G401.6 (cell line): ENCODE results near the gene PCDHA4.
A peak's percentile ranks its signal among the peaks of the same experiment; 100 is the strongest.
"Not testable (repeated sequence)": the region's sequence is repeated elsewhere in the genome, so short reads cannot be mapped to it uniquely, and the experiment has no call there.

Experiments
- FAIRE-seq: peaks from 2 replicates; lab custom pipeline; 2012; peaks lifted over from hg19 to GRCh38; lab: Jason Lieb, UNC

Gene PCDHA4

DNA sequence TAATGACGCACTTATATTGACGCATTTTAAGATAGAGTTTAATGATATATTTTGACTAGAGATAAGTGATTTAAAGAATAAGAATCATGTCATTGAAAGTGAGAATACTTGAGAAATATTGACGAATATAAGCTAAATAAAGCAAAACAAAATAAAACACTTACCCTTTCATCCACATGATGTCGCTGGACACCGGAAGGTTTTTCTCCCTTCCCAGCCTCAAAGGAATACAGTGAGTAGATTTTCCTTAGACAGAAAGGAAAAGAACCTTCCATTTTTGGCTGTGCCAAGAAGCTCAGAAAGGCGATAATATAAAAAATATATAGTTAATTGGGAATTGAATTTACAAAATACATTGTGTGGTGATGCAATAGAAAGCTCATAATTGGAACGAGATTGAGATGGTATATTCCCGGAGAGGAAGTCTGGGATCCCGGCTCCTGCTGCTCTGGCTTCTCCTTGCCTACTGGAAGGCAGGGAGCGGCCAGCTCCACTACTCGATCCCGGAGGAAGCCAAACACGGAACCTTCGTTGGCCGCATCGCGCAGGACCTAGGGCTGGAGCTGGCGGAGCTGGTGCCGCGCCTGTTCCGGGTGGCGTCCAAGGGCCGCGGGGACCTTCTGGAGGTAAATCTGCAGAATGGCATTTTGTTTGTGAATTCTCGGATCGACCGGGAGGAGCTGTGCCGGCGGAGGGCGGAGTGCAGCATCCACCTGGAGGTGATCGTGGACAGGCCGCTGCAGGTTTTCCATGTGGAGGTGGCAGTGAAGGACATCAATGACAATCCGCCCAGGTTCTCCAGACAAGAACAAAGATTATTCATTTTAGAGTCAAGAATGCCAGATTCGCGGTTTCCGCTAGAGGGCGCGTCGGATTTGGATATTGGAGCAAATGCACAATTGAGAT is 14.8 kb downstream of the PCDHA4 start, which contains the start of gene PCDHA5:
Gene PCDHA5 (plus strand): TSS at position 239 of the 906 bp plus-strand sequence.
- no peak for FAIRE-seq

DNA sequence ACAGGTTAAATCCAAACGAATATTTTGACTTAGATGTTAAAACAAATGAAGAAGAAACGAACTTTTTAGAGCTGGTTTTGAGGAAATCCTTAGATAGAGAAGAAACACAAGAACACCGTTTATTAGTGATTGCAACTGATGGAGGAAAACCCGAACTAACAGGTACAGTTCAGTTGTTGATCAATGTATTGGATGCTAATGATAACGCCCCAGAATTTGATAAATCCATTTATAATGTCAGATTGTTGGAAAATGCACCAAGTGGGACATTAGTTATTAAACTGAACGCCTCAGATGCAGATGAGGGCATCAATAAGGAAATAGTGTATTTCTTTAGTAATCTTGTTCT is 15.4 kb downstream of the PCDHA4 start:
- no peak for FAIRE-seq

DNA sequence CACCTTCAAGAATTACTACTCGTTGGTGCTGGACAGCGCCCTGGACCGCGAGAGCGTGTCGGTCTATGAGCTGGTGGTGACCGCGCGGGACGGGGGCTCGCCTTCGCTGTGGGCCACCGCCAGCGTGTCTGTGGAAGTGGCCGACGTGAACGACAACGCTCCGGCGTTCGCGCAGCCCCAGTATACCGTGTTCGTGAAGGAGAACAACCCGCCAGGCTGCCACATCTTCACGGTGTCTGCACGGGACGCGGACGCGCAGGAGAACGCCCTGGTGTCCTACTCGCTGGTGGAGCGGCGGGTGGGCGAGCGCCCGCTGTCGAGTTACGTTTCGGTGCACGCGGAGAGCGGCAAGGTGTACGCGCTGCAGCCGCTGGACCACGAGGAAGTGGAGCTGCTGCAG is 16.1 kb downstream of the PCDHA4 start:
- not testable (repeated sequence) for FAIRE-seq

DNA sequence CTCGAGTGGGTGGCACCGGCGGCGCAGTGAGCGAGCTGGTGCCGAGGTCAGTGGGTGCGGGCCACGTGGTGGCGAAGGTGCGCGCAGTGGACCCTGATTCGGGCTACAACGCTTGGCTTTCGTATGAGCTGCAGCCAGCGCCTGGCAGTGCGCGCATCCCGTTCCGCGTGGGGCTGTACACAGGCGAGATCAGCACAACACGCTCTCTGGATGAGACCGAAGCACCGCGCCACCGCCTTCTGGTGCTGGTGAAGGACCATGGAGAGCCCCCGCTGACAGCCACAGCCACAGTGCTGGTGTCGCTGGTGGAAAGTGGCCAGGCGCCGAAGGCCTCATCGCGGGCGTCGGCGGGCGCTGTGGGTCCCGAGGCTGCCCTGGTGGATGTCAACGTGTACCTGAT is 16.6 kb downstream of the PCDHA4 start:
- no peak for FAIRE-seq

DNA sequence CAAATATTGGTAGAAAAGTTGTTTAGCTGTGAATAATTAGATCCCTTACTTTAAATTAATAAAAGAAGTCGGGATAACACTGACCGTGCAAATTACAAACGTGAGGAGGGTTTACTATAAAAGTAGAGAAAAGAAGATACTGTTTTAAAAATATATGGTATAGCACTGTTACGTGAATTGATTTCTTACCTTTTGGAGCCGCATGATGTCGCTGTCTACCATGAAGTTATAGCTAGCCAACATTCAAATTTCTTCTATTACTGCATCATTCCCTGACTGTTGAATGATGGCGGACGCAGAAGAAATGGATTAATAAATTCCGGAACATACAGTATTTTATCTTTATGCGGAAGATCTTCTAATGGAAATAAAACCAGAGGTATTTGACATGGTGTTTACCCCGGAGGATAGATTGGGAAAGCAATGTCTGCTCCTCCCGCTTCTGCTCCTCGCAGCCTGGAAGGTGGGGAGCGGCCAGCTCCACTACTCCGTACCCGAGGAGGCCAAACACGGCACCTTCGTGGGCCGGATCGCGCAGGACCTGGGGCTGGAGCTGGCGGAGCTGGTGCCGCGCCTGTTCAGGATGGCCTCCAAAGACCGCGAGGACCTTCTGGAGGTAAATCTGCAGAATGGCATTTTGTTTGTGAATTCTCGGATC is 21.0 kb downstream of the PCDHA4 start, which contains the start of gene PCDHA6:
Gene PCDHA6 (plus strand): TSS at position 257 of the 658 bp plus-strand sequence. CDS start 132 bp downstream, at position 389.
- no peak for FAIRE-seq

DNA sequence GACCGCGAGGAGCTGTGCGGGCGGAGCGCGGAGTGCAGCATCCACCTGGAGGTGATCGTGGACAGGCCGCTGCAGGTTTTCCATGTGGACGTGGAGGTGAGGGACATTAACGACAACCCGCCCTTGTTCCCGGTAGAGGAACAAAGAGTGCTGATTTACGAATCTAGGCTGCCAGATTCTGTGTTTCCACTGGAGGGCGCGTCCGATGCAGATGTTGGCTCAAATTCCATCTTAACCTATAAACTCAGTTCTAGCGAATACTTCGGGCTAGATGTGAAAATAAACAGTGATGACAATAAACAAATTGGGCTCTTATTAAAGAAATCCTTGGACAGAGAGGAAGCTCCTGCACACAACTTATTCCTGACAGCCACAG is 21.5 kb downstream of the PCDHA4 start:
- FAIRE-seq: no peak

DNA sequence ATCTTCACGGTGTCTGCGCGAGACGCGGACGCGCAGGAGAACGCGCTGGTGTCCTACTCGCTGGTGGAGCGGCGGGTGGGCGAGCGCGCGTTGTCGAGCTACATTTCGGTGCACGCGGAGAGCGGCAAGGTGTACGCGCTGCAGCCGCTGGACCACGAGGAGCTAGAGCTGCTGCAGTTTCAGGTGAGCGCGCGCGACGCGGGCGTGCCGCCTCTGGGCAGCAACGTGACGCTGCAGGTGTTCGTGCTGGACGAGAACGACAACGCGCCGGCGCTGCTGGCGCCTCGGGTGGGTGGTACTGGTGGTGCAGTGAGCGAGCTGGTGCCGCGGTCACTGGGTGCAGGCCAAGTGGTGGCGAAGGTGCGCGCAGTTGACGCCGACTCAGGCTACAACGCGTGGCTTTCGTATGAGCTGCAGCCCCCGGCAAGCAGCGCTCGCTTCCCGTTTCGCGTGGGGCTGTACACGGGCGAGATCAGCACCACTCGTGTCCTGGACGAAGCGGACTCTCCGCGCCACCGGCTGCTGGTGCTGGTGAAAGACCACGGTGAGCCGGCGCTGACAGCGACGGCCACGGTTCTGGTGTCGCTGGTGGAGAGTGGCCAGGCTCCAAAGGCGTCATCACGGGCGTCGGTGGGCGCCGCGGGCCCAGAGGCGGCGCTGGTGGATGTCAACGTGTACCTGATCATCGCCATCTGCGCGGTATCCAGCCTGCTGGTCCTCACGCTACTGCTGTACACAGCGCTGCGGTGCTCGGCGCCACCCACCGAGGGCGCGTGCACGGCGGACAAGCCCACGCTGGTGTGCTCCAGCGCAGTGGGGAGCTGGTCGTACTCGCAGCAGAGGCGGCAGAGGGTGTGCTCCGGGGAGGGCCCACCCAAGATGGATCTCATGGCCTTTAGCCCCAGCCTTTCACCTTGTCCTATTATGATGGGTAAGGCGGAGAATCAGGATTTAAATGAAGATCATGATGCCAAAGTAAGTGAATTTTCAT is 22.9 kb downstream of the PCDHA4 start:
- not testable (repeated sequence) for FAIRE-seq

DNA sequence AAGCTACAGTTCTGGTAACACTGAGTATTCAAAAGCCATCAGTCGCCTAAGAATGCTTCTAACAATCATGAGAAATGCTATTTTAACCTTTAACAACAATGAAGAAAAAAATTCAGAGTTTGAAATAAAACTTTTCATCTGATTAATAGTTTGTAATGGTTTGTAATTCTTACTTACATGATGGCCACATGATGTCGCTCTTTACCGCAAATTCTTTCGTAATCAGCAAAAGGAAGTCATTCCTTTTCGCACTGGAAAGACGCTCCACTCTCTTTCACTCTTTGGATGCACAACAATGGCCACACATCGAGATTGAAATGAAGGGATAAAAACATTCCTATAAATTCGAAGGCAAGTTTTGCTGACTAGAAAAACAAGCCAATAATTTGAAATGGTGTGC is 27.1 kb downstream of the PCDHA4 start, which contains the start of gene PCDHA7:
Gene PCDHA7 (plus strand): TSS at position 277 of the 400 bp plus-strand sequence. CDS start 115 bp downstream, at position 392.
- FAIRE-seq: no peak

DNA sequence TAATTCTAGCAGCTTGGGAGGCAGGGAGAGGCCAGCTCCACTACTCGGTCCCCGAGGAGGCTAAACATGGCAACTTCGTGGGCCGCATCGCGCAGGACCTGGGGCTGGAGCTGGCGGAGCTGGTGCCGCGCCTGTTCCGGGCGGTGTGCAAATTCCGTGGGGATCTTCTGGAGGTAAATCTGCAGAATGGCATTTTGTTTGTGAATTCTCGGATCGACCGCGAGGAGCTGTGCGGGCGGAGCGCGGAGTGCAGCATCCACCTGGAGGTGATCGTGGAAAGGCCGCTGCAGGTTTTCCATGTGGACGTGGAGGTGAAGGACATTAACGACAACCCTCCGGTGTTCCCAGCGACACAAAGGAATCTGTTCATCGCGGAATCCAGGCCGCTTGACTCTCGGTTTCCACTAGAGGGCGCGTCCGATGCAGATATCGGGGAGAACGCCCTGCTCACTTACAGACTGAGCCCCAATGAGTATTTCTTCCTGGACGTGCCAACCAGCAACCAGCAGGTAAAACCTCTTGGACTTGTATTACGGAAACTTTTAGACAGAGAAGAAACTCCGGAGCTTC is 27.7 kb downstream of the PCDHA4 start:
- FAIRE-seq: not testable (repeated sequence)

DNA sequence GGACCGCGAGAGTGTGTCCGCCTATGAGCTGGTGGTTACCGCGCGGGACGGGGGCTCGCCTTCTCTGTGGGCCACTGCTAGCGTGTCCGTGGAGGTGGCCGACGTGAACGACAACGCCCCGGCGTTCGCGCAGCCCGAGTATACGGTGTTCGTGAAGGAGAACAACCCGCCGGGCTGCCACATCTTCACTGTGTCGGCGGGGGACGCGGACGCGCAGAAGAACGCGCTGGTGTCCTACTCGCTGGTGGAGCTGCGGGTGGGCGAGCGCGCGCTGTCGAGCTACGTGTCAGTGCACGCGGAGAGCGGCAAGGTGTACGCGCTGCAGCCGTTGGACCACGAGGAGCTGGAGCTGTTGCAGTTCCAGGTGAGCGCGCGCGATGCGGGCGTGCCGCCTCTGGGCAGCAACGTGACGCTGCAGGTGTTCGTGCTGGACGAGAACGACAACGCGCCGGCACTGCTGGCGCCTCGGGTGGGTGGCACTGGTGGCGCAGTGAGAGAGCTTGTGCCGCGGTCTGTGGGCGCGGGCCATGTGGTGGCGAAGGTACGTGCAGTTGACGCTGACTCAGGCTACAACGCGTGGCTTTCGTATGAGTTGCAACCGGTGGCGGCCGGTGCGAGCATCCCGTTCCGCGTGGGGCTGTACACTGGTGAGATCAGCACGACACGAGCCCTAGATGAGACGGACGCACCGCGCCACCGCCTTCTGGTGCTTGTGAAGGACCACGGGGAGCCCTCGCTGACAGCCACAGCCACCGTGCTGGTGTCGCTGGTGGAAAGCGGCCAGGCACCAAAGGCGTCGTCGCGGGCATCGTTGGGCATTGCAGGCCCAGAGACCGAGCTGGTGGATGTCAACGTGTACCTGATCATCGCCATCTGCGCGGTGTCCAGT is 29.0 kb downstream of the PCDHA4 start:
- no peak for FAIRE-seq

DNA sequence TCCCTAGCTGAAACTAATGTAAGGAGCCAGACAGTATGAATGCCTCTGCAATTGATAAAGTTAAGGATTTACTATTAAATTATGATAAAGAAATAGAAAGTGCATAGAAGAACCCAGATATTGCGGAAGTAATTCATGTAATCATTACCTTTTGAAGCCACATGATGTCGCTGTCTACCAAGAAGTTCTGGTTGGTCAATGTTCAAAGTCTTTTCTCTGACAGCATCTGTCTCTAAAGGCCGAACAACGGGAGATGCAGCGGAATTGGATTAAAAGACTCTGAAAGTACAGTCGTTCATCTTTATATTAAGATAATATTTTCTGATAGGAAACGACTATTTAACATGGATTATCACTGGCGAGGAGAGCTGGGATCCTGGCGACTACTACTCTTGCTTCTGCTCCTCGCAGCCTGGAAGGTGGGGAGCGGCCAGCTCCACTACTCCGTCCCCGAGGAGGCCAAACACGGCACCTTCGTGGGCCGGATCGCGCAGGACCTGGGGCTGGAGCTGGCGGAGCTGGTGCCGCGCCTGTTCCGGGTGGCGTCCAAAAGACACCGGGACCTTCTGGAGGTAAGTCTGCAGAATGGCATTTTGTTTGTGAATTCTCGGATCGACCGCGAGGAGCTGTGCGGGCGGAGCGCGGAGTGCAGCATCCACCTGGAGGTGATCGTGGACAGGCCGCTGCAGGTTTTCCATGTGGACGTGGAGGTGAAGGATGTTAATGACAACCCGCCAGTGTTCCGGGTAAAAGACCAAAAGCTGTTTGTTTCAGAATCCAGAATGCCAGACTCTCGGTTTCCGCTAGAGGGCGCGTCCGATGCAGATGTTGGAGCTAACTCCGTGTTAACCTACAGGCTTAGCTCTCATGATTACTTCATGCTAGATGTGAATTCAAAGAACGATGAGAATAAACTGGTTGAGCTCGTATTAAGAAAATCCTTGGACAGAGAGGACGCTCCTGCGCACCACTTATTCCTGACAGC is 34.4 kb downstream of the PCDHA4 start, which contains the start of gene PCDHA8:
Gene PCDHA8 (plus strand): TSS at position 210 of the 985 bp plus-strand sequence. CDS start 135 bp downstream, at position 345.
- peak; percentile 92 for FAIRE-seq

DNA sequence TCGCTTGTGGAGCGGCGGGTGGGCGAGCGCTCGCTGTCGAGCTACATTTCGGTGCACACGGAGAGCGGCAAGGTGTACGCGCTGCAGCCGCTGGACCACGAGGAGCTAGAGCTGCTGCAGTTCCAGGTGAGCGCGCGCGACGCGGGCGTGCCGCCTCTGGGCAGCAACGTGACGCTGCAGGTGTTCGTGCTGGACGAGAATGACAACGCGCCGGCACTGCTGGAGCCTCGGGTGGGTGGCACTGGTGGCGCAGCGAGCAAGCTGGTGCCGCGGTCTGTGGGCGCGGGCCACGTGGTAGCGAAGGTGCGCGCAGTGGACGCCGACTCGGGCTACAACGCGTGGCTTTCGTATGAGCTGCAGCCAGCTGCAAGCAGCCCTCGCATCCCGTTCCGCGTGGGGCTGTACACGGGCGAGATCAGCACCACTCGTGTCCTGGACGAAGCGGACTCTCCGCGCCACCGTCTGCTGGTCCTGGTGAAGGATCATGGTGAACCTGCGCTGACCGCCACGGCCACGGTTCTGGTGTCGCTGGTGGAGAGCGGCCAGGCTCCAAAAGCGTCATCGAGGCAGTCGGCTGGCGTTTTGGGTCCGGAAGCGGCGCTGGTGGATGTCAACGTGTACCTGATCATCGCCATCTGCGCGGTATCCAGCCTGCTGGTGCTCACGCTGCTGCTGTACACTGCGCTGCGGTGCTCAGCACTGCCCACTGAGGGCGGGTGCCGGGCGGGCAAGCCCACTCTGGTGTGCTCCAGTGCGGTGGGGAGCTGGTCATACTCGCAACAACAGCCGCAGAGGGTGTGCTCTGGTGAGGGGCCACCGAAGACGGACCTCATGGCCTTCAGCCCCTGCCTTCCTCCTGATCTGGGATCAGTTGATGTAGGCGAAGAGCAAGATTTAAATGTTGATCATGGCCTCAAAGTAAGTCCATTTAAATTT is 36.2 kb downstream of the PCDHA4 start:
- no peak for FAIRE-seq

DNA sequence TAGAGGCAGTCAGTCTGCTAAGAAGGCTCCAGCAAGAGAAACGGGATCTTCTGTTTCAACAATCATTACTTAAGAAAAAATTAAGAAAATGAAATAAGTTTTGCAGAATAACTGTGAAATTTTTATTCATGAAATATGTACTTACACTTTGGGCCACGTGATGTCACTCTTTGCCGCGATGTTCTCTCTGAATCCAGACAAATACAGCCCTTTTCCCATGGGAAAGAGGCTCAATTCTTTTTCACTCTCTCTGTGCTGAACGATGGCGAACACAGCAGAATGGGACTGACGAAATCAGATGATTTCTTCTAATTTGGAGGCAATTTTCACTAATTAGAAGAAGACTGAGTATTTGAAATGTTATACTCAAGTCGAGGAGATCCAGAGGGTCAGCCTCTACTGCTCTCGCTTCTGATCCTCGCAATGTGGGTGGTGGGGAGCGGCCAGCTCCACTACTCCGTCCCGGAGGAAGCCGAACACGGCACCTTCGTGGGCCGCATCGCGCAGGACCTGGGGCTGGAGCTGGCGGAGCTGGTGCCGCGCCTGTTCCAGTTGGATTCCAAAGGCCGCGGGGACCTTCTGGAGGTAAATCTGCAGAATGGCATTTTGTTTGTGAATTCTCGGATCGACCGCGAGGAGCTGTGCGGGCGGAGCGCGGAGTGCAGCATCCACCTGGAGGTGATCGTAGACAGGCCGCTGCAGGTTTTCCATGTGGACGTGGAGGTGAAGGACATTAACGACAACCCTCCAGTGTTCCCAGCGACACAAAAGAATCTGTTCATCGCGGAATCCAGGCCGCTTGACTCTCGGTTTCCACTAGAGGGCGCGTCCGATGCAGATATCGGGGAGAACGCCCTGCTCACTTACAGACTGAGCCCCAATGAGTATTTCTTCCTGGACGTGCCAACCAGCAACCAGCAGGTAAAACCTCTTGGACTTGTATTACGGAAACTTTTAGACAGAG is 41.6 kb downstream of the PCDHA4 start, which contains the start of gene PCDHA9:
Gene PCDHA9 (plus strand): TSS at position 244 of the 964 bp plus-strand sequence. CDS start 114 bp downstream, at position 358.
- FAIRE-seq: not testable (repeated sequence)

DNA sequence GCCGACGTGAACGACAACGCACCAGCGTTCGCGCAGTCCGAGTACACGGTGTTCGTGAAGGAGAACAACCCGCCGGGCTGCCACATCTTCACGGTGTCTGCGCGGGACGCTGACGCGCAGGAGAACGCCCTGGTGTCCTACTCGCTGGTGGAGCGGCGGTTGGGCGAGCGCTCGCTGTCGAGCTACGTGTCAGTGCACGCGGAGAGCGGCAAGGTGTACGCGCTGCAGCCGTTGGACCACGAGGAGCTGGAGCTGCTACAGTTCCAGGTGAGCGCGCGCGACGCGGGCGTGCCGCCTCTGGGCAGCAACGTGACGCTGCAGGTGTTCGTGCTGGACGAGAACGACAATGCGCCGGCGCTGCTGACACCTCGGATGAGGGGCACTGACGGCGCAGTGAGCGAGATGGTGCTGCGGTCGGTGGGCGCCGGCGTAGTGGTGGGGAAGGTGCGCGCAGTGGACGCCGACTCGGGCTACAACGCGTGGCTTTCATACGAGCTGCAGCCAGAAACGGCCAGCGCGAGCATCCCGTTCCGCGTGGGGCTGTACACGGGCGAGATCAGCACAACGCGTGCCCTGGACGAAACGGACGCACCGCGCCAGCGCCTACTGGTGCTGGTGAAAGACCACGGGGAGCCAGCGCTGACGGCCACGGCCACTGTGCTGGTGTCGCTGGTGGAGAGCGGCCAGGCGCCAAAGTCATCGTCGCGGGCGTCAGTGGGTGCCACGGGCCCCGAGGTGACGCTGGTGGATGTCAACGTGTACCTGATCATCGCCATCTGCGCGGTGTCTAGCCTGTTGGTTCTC is 43.2 kb downstream of the PCDHA4 start:
- FAIRE-seq: not testable (repeated sequence)

DNA sequence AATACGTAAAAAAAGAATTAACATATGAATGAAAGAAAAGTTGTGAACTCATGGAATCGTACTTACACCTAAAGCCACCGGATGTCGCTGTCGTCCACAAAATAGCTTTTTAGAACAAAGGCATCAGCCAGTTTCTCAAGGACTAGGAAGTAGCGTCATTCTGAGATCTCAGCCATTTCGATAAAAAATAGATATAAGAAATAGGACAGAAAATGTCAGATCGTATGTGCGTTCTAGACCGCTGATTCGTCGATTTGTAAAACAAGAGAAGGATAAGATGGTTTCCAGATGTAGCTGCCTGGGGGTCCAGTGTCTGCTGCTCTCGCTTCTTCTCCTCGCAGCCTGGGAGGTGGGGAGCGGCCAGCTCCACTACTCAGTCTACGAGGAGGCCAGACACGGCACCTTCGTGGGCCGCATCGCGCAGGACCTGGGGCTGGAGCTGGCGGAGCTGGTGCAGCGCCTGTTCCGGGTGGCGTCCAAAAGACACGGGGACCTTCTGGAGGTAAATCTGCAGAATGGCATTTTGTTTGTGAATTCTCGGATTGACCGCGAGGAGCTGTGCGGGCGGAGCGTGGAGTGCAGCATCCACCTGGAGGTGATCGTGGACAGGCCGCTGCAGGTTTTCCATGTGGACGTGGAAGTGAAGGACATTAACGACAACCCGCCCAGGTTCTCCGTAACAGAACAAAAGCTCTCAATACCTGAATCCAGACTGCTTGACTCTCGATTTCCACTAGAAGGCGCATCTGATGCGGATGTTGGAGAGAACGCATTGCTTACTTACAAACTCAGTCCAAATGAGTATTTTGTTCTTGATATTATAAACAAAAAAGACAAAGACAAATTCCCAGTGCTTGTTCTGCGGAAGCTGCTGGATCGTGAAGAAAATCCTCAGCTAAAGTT is 49.2 kb downstream of the PCDHA4 start, which contains the start of gene PCDHA10:
Gene PCDHA10 (plus strand): TSS at position 126 of the 903 bp plus-strand sequence. CDS start 152 bp downstream, at position 278.
- FAIRE-seq: no peak
